Suppressor macrophage treated with lipopolysaccharide for 4 hours (primary cell): ENCODE results near the gene PLD4.

Experiments
- DNase-seq: peaks from one replicate; pipeline ENCODE4 v3.0.0-alpha.2; 2020

The PLD4 gene

DNA sequence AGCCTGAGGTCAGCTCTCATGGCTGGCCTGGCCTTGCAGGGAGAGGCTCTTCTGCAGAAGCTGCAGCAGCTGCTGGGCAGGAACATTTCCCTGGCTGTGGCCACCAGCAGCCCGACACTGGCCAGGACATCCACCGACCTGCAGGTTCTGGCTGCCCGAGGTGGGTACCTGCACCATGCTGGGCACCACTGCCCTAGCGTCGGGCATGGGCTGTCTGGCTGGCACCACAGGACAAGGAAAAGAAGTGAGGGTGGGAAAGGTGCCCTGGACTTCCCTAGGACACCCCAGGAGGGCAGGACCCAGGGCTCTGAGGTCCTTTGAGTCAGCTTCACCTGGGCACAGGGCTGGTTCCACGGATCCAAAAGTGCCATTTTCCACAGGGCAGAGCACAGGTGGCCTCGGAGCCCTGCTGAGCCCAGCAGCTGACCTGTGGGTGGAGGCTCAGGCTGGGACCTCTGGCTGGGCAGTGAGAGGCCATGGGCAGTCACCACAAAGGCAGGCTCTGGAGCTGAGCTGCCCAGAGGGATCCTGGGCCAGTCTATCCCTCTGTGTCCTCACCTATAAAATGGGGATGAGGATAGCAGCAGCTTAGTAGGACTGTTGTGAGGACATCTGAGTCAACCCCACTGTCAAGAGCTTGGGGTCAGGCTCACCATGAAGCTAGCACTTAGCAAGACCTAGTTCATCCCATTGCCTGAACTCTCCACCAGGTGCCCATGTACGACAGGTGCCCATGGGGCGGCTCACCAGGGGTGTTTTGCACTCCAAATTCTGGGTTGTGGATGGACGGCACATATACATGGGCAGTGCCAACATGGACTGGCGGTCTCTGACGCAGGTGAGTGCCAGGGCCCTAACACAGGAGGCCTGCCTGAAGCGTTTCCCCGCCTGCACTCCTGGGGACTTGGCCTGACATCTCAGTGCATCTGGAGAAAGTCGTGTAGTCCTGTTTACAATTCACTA is 4.9 kb downstream of the PLD4 start:
- no peak for DNase-seq

DNA sequence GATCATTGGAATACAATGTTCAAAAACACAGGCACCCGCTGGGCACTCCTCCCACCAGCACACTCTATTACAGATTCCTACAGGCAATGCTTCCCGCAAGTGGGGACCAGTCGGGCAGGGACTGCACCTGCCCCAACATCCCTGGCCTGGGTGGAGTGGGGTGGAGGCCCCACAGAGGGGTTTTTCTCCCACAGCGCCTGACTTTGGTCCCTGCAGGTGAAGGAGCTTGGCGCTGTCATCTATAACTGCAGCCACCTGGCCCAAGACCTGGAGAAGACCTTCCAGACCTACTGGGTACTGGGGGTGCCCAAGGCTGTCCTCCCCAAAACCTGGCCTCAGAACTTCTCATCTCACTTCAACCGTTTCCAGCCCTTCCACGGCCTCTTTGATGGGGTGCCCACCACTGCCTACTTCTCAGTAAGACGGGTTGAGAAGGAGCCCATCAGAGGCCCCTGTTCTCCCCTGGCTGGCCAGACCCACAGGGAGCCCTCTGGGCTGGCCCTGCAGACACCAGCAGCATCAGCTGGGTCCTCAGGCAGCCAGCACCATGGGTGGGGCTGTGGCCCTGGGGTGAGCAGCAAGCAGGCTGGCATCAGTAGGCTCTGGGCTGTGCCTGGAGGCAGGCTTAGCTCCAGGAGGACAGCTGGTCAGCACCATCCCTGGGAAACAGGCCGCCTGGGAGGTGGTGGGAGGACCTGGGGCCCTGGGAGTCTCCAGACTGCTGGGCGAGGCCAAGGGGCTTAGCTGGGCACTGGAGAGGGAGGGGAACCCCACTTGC is 6.0 kb downstream of the PLD4 start:
- DNase-seq: no peak

DNA sequence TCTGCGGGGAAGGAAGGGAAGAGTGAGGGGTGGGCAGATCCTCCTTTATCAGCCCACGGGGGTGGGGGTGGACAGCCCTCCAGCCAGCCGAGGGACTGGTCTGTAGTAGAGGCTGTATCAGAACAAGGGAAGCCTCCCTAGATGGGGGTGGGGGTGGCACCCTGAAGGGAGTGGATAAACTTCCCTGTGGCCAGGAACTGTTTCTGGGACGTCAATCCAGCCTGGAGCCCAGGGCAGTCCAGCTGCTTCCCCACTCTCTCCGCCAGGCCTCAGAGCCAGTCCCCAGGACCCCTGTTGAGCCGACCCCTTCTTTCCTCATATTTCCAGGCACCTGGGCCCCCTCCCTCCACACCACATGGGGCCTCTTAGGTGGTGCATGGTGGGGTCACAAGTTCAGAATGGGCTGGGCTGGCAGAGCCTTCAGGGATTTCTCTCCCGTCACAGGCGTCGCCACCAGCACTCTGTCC is 6.7 kb downstream of the PLD4 start:
- DNase-seq: no peak

- DNase-seq: no peak
Measured at GRCh38 chr14:104931771-104932675, 7.3 kb downstream of the PLD4 start.

DNA sequence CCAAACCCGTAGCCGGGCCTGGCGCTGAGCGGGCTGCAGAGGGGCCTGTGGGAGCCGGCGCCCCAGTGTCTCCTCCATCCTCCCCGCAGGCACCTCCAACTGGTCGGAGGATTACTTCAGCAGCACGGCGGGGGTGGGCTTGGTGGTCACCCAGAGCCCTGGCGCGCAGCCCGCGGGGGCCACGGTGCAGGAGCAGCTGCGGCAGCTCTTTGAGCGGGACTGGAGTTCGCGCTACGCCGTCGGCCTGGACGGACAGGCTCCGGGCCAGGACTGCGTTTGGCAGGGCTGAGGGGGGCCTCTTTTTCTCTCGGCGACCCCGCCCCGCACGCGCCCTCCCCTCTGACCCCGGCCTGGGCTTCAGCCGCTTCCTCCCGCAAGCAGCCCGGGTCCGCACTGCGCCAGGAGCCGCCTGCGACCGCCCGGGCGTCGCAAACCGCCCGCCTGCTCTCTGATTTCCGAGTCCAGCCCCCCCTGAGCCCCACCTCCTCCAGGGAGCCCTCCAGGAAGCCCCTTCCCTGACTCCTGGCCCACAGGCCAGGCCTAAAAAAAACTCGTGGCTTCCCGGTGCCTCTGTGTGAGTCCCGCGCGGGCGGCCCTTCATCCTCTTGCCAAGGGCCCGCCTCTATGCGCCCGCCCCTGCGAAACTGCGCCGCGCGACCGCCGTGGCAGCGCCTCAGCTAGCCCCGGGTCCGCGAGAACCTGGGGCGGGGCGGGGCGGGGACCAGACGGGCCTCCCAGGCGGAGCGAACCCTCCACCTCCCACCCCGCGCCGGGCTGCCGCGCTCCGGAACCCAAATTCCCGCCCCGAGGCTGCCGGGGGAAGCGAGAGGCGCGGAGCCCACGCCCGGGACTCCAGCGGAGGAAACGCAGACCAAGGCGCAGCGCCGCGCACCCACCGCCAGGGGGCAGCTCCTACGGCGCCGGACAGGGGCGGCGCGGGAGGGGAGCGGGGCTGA is 8.3 kb downstream of the PLD4 start:
- peak; percentile 91 for DNase-seq

- DNase-seq: no peak
Measured at GRCh38 chr14:104933746-104934733, 9.4 kb downstream of the PLD4 start.

DNA sequence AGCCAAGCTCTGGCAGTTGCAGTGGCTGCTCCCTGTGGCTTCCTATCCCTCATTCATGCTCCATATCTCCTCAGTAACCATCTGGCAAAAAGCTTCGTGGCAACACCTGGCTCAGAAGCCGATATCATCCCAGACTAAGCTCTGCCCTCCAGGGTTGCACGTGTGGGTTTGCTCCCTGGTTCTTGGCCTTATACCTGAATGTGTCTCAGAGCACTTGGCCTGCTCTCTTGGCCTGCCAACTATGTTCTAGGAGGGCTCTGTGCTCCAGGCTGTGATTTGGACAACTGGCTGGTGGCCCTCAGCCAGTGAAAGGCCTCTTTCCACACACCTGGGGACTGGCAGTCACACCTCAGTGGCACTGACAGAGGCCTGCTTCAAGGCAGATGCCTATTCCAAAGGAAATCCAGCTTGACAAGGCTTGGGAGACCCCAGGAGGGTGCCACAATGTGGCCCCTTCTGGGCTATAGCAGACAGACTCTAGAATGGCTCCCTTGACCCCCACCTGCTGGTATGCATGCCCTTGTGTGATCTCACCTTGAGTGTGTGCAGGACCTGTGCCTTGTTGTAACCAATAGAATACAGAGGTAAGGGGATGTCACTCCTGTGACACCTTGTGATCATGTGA is 10.5 kb downstream of the PLD4 start:
- no peak for DNase-seq

GRCh38 chr14:104935955-104936354 is 11.3 kb downstream of the PLD4 start:
- DNase-seq: no peak

DNA sequence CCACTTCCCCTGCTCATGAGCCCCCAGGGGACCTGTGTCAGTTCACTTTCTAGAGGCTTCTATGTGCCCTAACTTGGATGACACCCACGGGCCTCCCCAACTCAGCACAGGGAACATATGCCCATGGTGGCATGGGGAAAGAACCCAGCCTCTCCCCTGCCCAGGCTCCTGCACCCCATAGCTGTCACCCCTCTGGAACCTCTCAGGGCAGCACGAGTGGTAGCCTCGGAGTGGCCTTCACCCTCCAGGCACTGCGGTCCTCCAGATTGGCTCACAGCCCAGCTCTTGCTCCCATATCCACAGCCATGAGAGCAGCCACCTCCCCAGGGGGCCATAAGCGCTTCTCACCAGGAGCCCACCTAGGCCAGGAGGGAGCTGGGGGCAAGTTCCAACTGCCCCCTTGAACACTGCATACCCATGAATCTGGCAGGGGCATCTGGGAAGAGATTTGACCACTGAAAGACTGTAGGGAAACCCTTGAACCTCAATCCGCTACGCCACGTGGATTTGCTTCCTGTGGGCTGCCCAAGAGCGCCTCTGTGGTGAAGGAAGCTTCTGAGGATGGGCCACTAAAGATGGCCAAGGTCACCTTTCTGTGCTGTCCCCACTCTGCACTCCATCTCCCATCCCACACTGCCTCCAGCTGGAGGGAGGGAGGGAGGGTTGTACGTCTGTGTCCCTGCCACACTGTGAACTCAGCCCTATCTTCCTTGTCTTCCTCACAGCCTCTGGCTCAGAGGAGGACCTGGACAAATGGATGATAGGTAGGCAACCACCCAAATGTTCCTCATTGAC is 11.9 kb downstream of the PLD4 start:
- no peak for DNase-seq

DNA sequence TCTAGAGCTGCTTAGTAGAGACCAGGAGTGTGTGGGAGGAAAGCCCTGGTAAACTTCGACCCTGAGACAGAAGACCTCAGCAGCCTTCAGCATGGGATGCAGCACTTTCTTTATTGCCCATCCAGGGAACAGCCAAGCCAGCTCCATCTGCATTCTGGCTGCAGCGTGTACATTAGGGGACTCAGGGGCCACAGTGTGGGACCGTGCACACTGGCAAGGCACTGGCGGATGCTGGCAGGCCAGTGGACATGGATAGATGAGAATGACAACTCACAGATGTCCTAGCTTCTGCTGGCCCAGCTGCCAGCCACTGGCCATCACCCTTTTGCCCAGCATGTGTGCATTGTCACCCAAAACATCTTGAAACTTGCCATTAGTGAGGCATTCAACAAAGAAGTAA is 12.5 kb downstream of the PLD4 start:
- no peak for DNase-seq

DNA sequence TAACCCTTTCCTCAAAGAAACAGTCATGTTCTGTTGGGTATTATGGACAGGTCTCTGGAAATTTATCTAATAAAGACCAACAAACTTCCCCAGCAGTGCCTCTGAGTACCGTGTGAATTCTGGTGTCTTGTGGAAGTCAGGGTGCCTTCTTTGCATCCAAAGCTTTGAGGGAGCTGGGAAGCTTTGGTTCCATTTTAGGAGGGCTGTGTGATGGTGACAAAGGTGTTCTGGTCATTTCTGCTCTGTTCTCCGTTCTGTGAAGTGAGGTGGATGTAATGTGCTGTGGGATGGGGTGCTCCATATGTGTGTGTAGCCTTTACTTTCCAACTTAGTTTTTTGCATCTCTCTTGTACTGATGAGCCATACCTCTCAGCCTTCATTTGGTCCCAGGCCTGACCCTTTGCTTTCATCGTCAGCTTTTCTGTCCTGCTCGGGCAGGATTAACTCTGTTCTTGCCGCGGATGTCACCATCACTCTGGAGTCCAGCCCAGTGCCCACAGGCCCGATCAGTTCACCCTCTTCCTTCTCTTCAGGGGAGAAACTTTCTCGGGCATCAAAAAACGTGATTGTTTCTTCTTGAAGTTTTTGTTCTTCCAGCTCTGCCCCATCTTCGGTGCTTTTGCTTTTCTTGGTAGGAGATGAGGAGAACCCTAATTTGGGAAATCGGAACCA is 13.2 kb downstream of the PLD4 start:
- DNase-seq: no peak

- no peak for DNase-seq
Measured at GRCh38 chr14:104938436-104938835, 13.8 kb downstream of the PLD4 start.

GRCh38 chr14:104938960-104939359 is 14.3 kb downstream of the PLD4 start:
- DNase-seq: no peak

GRCh38 chr14:104939666-104940410 is 15.2 kb downstream of the PLD4 start:
- DNase-seq: no peak

- DNase-seq: no peak
Measured at GRCh38 chr14:104940526-104941150, 16.0 kb downstream of the PLD4 start.

DNA sequence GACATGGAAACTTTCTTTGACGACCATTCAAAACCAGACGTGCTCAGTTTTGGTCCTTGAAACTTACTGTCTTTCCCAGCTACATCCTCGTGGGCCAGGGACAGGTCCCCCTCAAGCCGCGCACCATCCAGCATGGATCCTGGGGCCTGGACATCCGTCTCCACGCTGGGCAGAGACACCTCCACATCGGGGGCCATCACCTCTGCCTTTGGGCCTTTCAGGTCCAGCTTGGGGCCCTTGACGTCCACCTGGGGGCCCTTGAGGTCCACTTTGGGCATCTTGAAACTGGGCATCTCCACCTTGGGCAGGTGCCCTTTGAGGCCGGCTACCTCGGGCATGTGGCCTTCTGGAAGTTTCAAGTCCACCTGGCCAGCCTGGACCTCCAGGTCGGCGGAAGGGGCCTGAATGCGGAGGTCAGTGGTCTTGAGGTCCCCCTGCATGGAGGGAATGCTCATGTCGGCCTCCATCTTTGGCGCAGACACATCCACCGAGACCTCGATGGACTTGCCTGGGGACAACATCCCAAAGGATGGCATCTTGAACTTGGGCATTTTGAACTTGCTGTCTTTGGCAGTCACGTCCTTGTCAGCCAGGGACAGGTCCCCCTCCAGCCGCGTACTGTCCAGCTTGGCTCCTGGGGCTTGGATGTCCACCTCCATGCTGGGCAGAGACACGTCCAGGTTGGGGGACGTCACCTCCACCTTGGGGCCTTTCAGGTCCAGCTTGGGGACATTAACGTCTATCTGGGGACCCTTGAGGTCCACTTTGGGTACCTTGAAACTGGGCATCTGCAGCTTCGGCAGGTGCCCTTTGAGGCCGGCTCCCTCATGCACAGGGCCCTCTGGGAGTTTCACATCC is 17.1 kb downstream of the PLD4 start:
- DNase-seq: no peak
